ENCODE data around the gene CNTN3.
A peak's percentile ranks its signal among the peaks of the same experiment; 100 is the strongest.

CNTN3 gene

DNA sequence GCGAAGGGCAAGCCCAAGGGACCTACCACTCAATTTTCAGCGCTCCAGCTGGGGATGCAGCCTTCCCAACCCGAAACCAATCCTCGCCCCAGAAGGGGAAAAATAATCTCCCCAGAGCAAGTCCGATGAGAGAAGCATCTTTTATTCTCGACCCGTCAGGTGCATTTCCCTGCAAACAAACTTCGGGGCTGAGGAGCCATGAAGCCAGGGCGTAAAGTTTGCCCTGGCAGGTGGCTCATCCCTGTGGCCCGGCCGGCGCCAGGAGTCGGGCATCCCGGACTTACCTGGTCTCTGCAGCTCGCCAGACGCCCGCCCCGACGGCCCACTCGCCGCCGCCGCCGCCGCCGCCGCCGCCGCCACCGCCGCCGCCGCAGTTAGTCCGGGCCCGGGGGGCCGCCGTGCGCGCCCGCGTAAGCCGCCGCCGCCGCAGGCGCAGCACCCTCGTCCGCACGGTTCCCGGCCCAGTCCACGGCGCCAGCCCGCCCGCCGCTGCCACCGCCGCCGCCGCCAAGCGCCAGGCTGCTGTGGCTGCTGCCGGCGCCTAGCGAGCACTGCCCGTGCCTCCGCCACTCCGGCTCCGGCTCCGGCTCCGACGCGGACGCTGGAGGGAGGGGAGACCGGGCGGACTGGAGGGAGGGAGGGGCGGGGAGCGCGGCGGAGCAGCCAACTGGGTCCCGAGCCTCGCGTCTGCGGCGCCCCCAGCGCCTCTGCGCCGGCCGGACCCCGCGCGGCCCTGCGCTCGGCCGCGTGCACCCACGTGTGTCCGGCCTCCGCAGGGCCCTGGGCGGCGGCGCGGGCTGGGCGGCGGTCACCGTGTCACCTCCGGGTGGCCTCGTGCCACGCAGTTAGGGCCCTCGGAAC is at the start of gene CNTN3:
Gene CNTN3 (minus strand): TSS at position 553 of the 861 bp plus-strand sequence. CDS start 93,547 bp downstream, outside the sequence.
- H3K36me3 ChIP-seq (replicated peaks), result no peaks in the 10 kb centered on the region
- DNase-seq, result no peak
- peak within 1 kb of the TSS; percentile 35 for H3K4me3 ChIP-seq (ENCODE audit: low read depth, low read length)
- in situ Hi-C loops (cut with HindIII; ENCODE audit: low pct_ligation_motif_present, low sequenced_read_pairs), result no loop called here
- no peak within 1 kb of the TSS for H3K27ac ChIP-seq
- TF ChIP-seq, protein P1, sequence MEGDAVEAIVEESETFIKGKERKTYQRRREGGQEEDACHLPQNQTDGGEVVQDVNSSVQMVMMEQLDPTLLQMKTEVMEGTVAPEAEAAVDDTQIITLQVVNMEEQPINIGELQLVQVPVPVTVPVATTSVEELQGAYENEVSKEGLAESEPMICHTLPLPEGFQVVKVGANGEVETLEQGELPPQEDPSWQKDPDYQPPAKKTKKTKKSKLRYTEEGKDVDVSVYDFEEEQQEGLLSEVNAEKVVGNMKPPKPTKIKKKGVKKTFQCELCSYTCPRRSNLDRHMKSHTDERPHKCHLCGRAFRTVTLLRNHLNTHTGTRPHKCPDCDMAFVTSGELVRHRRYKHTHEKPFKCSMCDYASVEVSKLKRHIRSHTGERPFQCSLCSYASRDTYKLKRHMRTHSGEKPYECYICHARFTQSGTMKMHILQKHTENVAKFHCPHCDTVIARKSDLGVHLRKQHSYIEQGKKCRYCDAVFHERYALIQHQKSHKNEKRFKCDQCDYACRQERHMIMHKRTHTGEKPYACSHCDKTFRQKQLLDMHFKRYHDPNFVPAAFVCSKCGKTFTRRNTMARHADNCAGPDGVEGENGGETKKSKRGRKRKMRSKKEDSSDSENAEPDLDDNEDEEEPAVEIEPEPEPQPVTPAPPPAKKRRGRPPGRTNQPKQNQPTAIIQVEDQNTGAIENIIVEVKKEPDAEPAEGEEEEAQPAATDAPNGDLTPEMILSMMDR (IDR thresholded peaks at IDR 0.05; ENCODE audit: low read depth, low read length, missing control alignments), result no peak
- peaks cover 8% of the 10 kb centered on the region for H3K27me3 ChIP-seq (replicated peaks)

DNA sequence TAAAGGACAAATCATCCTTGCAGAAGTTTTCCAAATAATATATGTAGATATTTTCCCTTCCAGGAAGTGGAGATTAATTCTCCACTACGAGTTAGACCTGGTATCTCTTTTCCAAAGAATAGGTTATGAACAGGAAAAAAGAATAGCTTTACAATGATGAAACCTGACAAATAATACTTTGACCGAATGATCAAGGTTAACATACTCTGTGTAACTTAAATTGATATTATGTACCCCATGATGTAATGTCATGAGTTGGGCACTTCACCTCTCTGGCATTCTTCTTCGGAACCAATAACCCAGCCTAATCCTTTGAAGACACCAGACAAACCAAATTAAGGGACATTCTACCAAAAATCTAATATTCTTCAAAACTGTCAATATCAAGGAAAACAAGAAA is 48.7 kb upstream of the CNTN3 start:
- Histone ChIP-seq H3K27ac (no peak overlapping the region), H3K27me3 (replicated peaks) (no peaks in the 10 kb centered on the region), H3K36me3 (replicated peaks) (no peaks in the 10 kb centered on the region), H3K4me3 (ENCODE audit: low read depth, low read length) (no peak overlapping the region)
- TF ChIP-seq, protein P1 (IDR thresholded peaks at IDR 0.05; ENCODE audit: low read depth, low read length, missing control alignments), result no peak
- in situ Hi-C loops (cut with HindIII; ENCODE audit: low pct_ligation_motif_present, low sequenced_read_pairs), result no loop called here
- no peak for DNase-seq

DNA sequence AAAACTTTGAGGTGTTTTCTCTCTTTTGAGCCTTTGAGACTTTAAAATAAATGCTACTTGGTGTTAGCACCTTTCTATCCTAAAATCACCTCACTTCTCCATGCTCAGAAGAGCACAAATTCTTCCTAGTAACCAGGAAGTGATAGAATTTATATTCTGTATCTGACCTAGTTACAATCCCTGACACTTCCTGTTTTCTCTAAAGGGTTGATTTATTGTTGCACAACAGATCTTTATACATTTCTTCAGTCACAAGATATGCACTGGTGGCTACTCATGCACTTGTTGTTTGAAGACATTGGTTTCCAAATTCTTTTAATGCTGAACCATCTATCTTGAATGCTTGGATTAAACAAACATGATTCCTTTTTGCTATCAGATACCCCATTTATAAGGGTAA is 47.2 kb upstream of the CNTN3 start:
- H3K27ac ChIP-seq, result no peak overlapping the region
- in situ Hi-C loops (cut with HindIII; ENCODE audit: low pct_ligation_motif_present, low sequenced_read_pairs), result no loop called here
- H3K4me3 ChIP-seq (ENCODE audit: low read depth, low read length), result no peak overlapping the region
- H3K36me3 ChIP-seq (replicated peaks), result no peaks in the 10 kb centered on the region
- TF ChIP-seq, protein P1 (IDR thresholded peaks at IDR 0.05; ENCODE audit: low read depth, low read length, missing control alignments), result no peak
- H3K27me3 ChIP-seq (replicated peaks), result no peaks in the 10 kb centered on the region
- no peak for DNase-seq

DNA sequence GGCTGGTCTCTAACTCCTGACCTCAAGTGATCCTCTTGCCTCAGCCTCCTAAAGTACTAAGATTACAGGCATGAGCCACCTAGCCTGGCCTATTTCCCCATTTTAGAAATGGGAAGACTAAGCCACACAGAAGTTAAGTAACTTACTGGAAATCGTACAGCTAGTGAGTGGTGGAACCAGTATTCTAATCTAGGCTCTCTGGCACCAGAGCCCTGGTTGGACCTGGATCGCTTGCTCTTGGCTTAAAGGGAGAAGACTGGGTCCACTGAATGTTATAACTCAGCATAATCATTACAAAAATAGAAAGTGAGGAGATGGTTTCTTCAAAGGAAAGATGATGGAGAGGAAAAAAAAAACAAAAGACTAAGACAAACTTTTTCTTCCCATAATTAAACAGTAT is 37.4 kb upstream of the CNTN3 start:
- no peaks in the 10 kb centered on the region for H3K27me3 ChIP-seq (replicated peaks)
- no peak overlapping the region for H3K27ac ChIP-seq
- in situ Hi-C loops (cut with HindIII; ENCODE audit: low pct_ligation_motif_present, low sequenced_read_pairs), result no loop called here
- DNase-seq, result no peak
- H3K4me3 ChIP-seq (ENCODE audit: low read depth, low read length), result no peak overlapping the region
- no peaks in the 10 kb centered on the region for H3K36me3 ChIP-seq (replicated peaks)
- TF ChIP-seq, protein P1 (IDR thresholded peaks at IDR 0.05; ENCODE audit: low read depth, low read length, missing control alignments), result no peak

DNA sequence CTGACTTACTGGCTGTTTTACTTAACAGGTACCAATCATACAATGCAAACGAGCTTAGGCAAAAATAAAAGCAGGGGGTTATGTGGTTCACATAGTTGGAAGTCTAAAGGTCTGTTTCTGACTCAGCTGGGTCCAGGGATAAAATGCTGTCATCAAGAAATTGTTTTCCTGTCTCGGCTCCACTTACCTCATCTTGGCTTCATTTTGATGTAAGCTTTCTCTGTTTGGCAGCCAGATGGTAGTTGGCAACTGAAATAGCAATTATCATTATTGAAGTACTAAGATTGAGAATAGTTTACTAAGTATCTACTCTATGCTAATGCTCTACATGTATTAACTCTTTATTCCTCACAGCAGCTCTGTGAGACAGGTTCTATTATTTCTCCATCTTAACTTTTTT is 36.8 kb upstream of the CNTN3 start:
- Histone ChIP-seq H3K27ac (no peak overlapping the region), H3K36me3 (replicated peaks) (no peaks in the 10 kb centered on the region), H3K27me3 (replicated peaks) (no peaks in the 10 kb centered on the region), H3K4me3 (ENCODE audit: low read depth, low read length) (no peak overlapping the region)
- in situ Hi-C loops (cut with HindIII; ENCODE audit: low pct_ligation_motif_present, low sequenced_read_pairs), result no loop called here
- TF ChIP-seq, protein P1 (IDR thresholded peaks at IDR 0.05; ENCODE audit: low read depth, low read length, missing control alignments), result no peak
- DNase-seq, result no peak
